ENCODE results near the gene CALML4. TPM values are rescaled to one million over a fixed set of nuclear protein-coding genes. Genes with fewer than 3 reads are reported as not detected.

Gene CALML4
- total RNA-seq, 1 experiment from 2014 or later: 12.6 TPM

- Histone ChIP-seq H2AFZ (no peak overlapping the region), H3K9me2 (ENCODE audit: insufficient read depth) (no peaks in the 10 kb centered on the region), H3K4me2 (no peak overlapping the region), H3K27ac (no peak overlapping the region), H3K79me2 (ENCODE audit: low read depth) (no peaks in the 10 kb centered on the region), H3K9me3 (ENCODE audit: insufficient read depth, low read depth) (no peaks in the 10 kb centered on the region), H3K4me1 (replicated peaks; ENCODE audit: insufficient read depth) (no peaks in the 10 kb centered on the region), H3K4me3 (no peak overlapping the region), H3K27me3 (ENCODE audit: insufficient read depth, low read depth) (no peaks in the 10 kb centered on the region), H4K20me1 (ENCODE audit: insufficient read depth) (no peaks in the 10 kb centered on the region), H3F3A (ENCODE audit: insufficient read depth, low read depth) (0 out of 2 replicates have a peak, but pooled peaks cover 4% of the 10 kb centered on the region), H3K36me3 (ENCODE audit: low read depth) (0 out of 2 replicates have a peak, but pooled peaks cover 5% of the 10 kb centered on the region)
- no peak for TF ChIP-seq CTCF (conservative IDR thresholded peaks at IDR 0.05)
- no peak for TF ChIP-seq EZH2 (IDR thresholded peaks at IDR 0.05; ENCODE audit: low read depth)
- POLR2A ChIA-PET (ENCODE audit: unreplicated experiment): no interaction called here
- CTCF ChIA-PET: no interaction called here
- intact Hi-C loops (cut with micrococcal nuclease; ENCODE audit: unreplicated experiment): no loop called here
- no peak for DNase-seq
- BruUV-seq (replicated peaks): no TSS peak
Observed at GRCh38 chr15:68191555-68191954, 13.6 kb downstream of the CALML4 start.

- H3K36me3 ChIP-seq (ENCODE audit: low read depth): 0 out of 2 replicates have a peak, but pooled peaks cover 5% of the 10 kb centered on the region
- POLR2A ChIA-PET (ENCODE audit: unreplicated experiment): no interaction called here
Observed at GRCh38 chr15:68190048-68190447, 15.1 kb downstream of the CALML4 start.

GRCh38 chr15:68188647-68189046 is 16.5 kb downstream of the CALML4 start:
- Histone ChIP-seq H3K27me3 (ENCODE audit: insufficient read depth, low read depth) (no peaks in the 10 kb centered on the region), H2AFZ (no peak overlapping the region), H3K9me2 (ENCODE audit: insufficient read depth) (no peaks in the 10 kb centered on the region), H3K4me3 (no peak overlapping the region), H4K20me1 (ENCODE audit: insufficient read depth) (no peaks in the 10 kb centered on the region), H3K9me3 (ENCODE audit: insufficient read depth, low read depth) (no peaks in the 10 kb centered on the region), H3K27ac (no peak overlapping the region), H3K79me2 (ENCODE audit: low read depth) (no peaks in the 10 kb centered on the region), H3K4me1 (replicated peaks; ENCODE audit: insufficient read depth) (no peaks in the 10 kb centered on the region), H3K4me2 (no peak overlapping the region), H3K36me3 (ENCODE audit: low read depth) (0 out of 2 replicates have a peak, but pooled peaks cover 10% of the 10 kb centered on the region), H3F3A (ENCODE audit: insufficient read depth, low read depth) (no peaks in the 10 kb centered on the region)
- intact Hi-C loops (cut with micrococcal nuclease; ENCODE audit: unreplicated experiment): no loop called here
- CTCF ChIA-PET: no interaction called here
- no TSS peak for BruUV-seq (replicated peaks)
- no peak for DNase-seq
- TF ChIP-seq EZH2 (IDR thresholded peaks at IDR 0.05; ENCODE audit: low read depth) (no peak), CTCF (conservative IDR thresholded peaks at IDR 0.05) (no peak)
- POLR2A ChIA-PET (ENCODE audit: unreplicated experiment): no interaction called here

More at GRCh38 chr15:68190048-68190447, 15.1 kb downstream of the CALML4 start:
- no TSS peak for BruUV-seq (replicated peaks)
- no peak overlapping the region for H3K27ac ChIP-seq
- no peaks in the 10 kb centered on the region for H3K79me2 ChIP-seq (ENCODE audit: low read depth)
- DNase-seq: no peak
- no peaks in the 10 kb centered on the region for H3K4me1 ChIP-seq (replicated peaks; ENCODE audit: insufficient read depth)
- H2AFZ ChIP-seq: no peak overlapping the region
- intact Hi-C loops (cut with micrococcal nuclease; ENCODE audit: unreplicated experiment): no loop called here
- no peaks in the 10 kb centered on the region for H4K20me1 ChIP-seq (ENCODE audit: insufficient read depth)
- H3F3A ChIP-seq (ENCODE audit: insufficient read depth, low read depth): 0 out of 2 replicates have a peak, but pooled peaks cover under 1% of the 10 kb centered on the region
- H3K9me3 ChIP-seq (ENCODE audit: insufficient read depth, low read depth): no peaks in the 10 kb centered on the region
- H3K27me3 ChIP-seq (ENCODE audit: insufficient read depth, low read depth): no peaks in the 10 kb centered on the region
- CTCF ChIA-PET: no interaction called here
- no peaks in the 10 kb centered on the region for H3K9me2 ChIP-seq (ENCODE audit: insufficient read depth)
- H3K4me2 ChIP-seq: no peak overlapping the region
- H3K4me3 ChIP-seq: no peak overlapping the region
- no peak for TF ChIP-seq EZH2 (IDR thresholded peaks at IDR 0.05; ENCODE audit: low read depth)
- TF ChIP-seq CTCF (conservative IDR thresholded peaks at IDR 0.05): no peak
